Kidney capillary endothelial cell (primary cell): ENCODE results near the gene TREML2.

Experiments used
- DNase-seq: peaks from one replicate; pipeline ENCODE4 v3.0.0-alpha.2; 2018; ENCODE audit warnings: low spot score

The TREML2 gene

GRCh38 chr6:41176189-41176588 lies 24.8 kb downstream of the TREML2 start:
- DNase-seq, result no peak

GRCh38 chr6:41175084-41175483 lies 25.9 kb downstream of the TREML2 start:
- no peak for DNase-seq

- DNase-seq, result no peak
Observed at GRCh38 chr6:41174610-41175009, 26.3 kb downstream of the TREML2 start.

GRCh38 chr6:41171908-41172307 lies 29.0 kb downstream of the TREML2 start:
- DNase-seq, result no peak

- no peak for DNase-seq
Observed at GRCh38 chr6:41170547-41171160, 30.3 kb downstream of the TREML2 start.

- DNase-seq, result peak; percentile 11
Observed at GRCh38 chr6:41167173-41167963, 33.6 kb downstream of the TREML2 start.

GRCh38 chr6:41164551-41165120 lies 36.3 kb downstream of the TREML2 start:
- no peak for DNase-seq

- DNase-seq, result no peak
Observed at GRCh38 chr6:41163419-41163717, 37.6 kb downstream of the TREML2 start.

- no peak for DNase-seq
Observed at GRCh38 chr6:41162687-41163418, 38.1 kb downstream of the TREML2 start, which contains the start of gene TREM2. Gene TREM2 (minus strand): TSS chr6:41163116. CDS start chr6:41163082, 34 bp downstream.

- DNase-seq, result no peak
Observed at GRCh38 chr6:41161851-41162552, 38.9 kb downstream of the TREML2 start.

- no peak for DNase-seq
Observed at GRCh38 chr6:41161380-41161779, 39.6 kb downstream of the TREML2 start.

- DNase-seq, result no peak
Observed at GRCh38 chr6:41160933-41161332, 40.0 kb downstream of the TREML2 start.

GRCh38 chr6:41159415-41160082 lies 41.4 kb downstream of the TREML2 start:
- DNase-seq, result no peak

GRCh38 chr6:41157323-41157722 lies 43.6 kb downstream of the TREML2 start:
- no peak for DNase-seq

GRCh38 chr6:41156771-41157170 lies 44.2 kb downstream of the TREML2 start:
- DNase-seq, result no peak

- no peak for DNase-seq
Observed at GRCh38 chr6:41156001-41156400, 44.9 kb downstream of the TREML2 start.

- no peak for DNase-seq
Observed at GRCh38 chr6:41155132-41155805, 45.7 kb downstream of the TREML2 start.

- no peak for DNase-seq
Observed at GRCh38 chr6:41153992-41154625, 46.8 kb downstream of the TREML2 start, which contains the start of gene TREML1. Gene TREML1 (minus strand): TSS chr6:41154347. CDS start chr6:41154288, 59 bp downstream.

GRCh38 chr6:41153451-41153850 lies 47.5 kb downstream of the TREML2 start:
- no peak for DNase-seq

GRCh38 chr6:41150671-41151070 lies 50.3 kb downstream of the TREML2 start:
- DNase-seq, result no peak
